Activated CD8-positive, alpha-beta T cell treated with anti-CD3 and anti-CD28 coated beads, Interleukin-2, amount 10 ng/mL, durations not matched to agents 7 days and 5 days (primary cell): ENCODE results near the gene SPNS3. TPM values are rescaled to one million over a fixed set of nuclear protein-coding genes. Genes with fewer than 3 reads are reported as not detected.

Experiments used
- ATAC-seq: fragments of 150-1000 bp; cut with Tn5 transposase; one replicate; pipeline ENCODE4 v1.10.0; 2021; ENCODE audit warnings: moderate library complexity
- CTCF ChIA-PET: fragments of 350-600 bp; sonication (Branson Sonifier 250); formaldehyde crosslinking; loops from one replicate; lab custom pipeline; 2021; ENCODE audit warnings: antibody characterized with exemption; lab: Charles Lee
- POLR2A ChIA-PET: fragments of 350-600 bp; sonication (Branson Sonifier 250); formaldehyde crosslinking; loops from one replicate; lab custom pipeline; 2021; ENCODE audit warnings: antibody characterized with exemption; lab: Charles Lee
- DNase-seq: peaks from one replicate; pipeline ENCODE4 v3.0.0-alpha.2; 2020
- H3K27ac Mint-ChIP-seq: one replicate; pipeline ENCODE4 v1.8.0; 2021; ENCODE audit warnings: mild to moderate bottlenecking, mixed read lengths
- H3K27me3 Mint-ChIP-seq: one replicate; pipeline ENCODE4 v1.8.0; 2021; ENCODE audit warnings: low read depth, mixed read lengths
- H3K36me3 Mint-ChIP-seq: one replicate; pipeline ENCODE4 v1.8.0; 2021; ENCODE audit warnings: low read depth, mixed read lengths
- H3K4me1 Mint-ChIP-seq: one replicate; pipeline ENCODE4 v1.8.0; 2021; ENCODE audit warnings: low read depth, mixed read lengths
- H3K4me3 Mint-ChIP-seq: one replicate; pipeline ENCODE4 v1.8.0; 2021; ENCODE audit warnings: mild to moderate bottlenecking, mixed read lengths
- H3K9me3 Mint-ChIP-seq: one replicate; pipeline ENCODE4 v1.8.0; 2022; ENCODE audit warnings: mixed read lengths; ENCODE audit not compliant: insufficient read depth
- total RNA-seq, 2 experiments: library from RNA; stranded (reverse); gene quantifications; one replicate each; pipeline ENCODE4 v1.2.3, GENCODE V29; 2021

Gene SPNS3
- total RNA-seq, 2 experiments from 2014 or later, result 26.8 to 29.1 TPM

GRCh38 chr17:4427505-4427904 lies 6.2 kb upstream of the SPNS3 start:
- no peak overlapping the region for H3K4me3 Mint-ChIP-seq
- no peak overlapping the region for H3K27ac Mint-ChIP-seq
- POLR2A ChIA-PET, result no interaction called here
- no peaks in the 10 kb centered on the region for H3K9me3 Mint-ChIP-seq
- peaks cover 5% of the 10 kb centered on the region for H3K4me1 Mint-ChIP-seq
- H3K36me3 Mint-ChIP-seq, result no peaks in the 10 kb centered on the region
- H3K27me3 Mint-ChIP-seq, result peaks cover 5% of the 10 kb centered on the region
- CTCF ChIA-PET, result no interaction called here
- DNase-seq, result no peak
- no peak for ATAC-seq

- ATAC-seq (peak; percentile 44), DNase-seq (peak; percentile 53)
- Mint-ChIP-seq H3K4me1 (peaks cover 49% of the 10 kb centered on the region), H3K27ac (peak overlapping the region; percentile 78), H3K36me3 (peaks cover 31% of the 10 kb centered on the region), H3K4me3 (peak overlapping the region; percentile 54), H3K27me3 (no peaks in the 10 kb centered on the region), H3K9me3 (no peaks in the 10 kb centered on the region)
- CTCF ChIA-PET, result interaction anchor here (1.0 to 2.7 kb wide), 6 partner anchors 13 to 220 kb away, joined by 3 to 15 read pairs (median 4); partner anchors contain the start of gene GGT6
- POLR2A ChIA-PET, result interaction anchor here (0.6 to 1.3 kb wide), 5 partner anchors 9 to 184 kb away, joined by 3 to 5 read pairs (median 3); no protein-coding TSS in a partner anchor
Measured at GRCh38 chr17:4436381-4436780, 2.6 kb downstream of the SPNS3 start.

- DNase-seq, result peak; percentile 23
- peaks cover 50% of the 10 kb centered on the region for H3K4me1 Mint-ChIP-seq
- H3K9me3 Mint-ChIP-seq, result no peaks in the 10 kb centered on the region
- peak; percentile 27 for ATAC-seq
- H3K36me3 Mint-ChIP-seq, result peaks cover 32% of the 10 kb centered on the region
- ChIA-PET POLR2A (interaction anchor here (0.6 to 1.3 kb wide), 6 partner anchors 8 to 185 kb away, joined by 3 to 5 read pairs (median 3); no protein-coding TSS in a partner anchor), CTCF (interaction anchor here (1.0 to 2.7 kb wide), 6 partner anchors 13 to 221 kb away, joined by 3 to 15 read pairs (median 4); partner anchors contain the start of gene GGT6)
- H3K4me3 Mint-ChIP-seq, result peak overlapping the region; percentile 54
- H3K27ac Mint-ChIP-seq, result peak overlapping the region; percentile 78
- H3K27me3 Mint-ChIP-seq, result no peaks in the 10 kb centered on the region
Measured at GRCh38 chr17:4436846-4437245, 3.1 kb downstream of the SPNS3 start.

- ATAC-seq (no peak), DNase-seq (no peak)
- H3K9me3 Mint-ChIP-seq, result no peaks in the 10 kb centered on the region
- no peaks in the 10 kb centered on the region for H3K27me3 Mint-ChIP-seq
- no peak overlapping the region for H3K4me3 Mint-ChIP-seq
- peaks cover 45% of the 10 kb centered on the region for H3K4me1 Mint-ChIP-seq
- CTCF ChIA-PET, result no interaction called here
- peaks cover 34% of the 10 kb centered on the region for H3K36me3 Mint-ChIP-seq
- POLR2A ChIA-PET, result no interaction called here
- no peak overlapping the region for H3K27ac Mint-ChIP-seq
Measured at GRCh38 chr17:4438162-4438944, 4.6 kb downstream of the SPNS3 start.

- peaks cover 34% of the 10 kb centered on the region for H3K36me3 Mint-ChIP-seq
- peaks cover 34% of the 10 kb centered on the region for H3K4me1 Mint-ChIP-seq
- no peak for ATAC-seq
- no peak overlapping the region for H3K27ac Mint-ChIP-seq
- ChIA-PET POLR2A (no interaction called here), CTCF (no interaction called here)
- no peak overlapping the region for H3K4me3 Mint-ChIP-seq
- no peaks in the 10 kb centered on the region for H3K9me3 Mint-ChIP-seq
- no peak for DNase-seq
- H3K27me3 Mint-ChIP-seq, result no peaks in the 10 kb centered on the region
Measured at GRCh38 chr17:4440021-4440420, 6.3 kb downstream of the SPNS3 start.

GRCh38 chr17:4440690-4441686 lies 7.2 kb downstream of the SPNS3 start:
- Mint-ChIP-seq H3K9me3 (no peaks in the 10 kb centered on the region), H3K36me3 (peaks cover 29% of the 10 kb centered on the region), H3K4me1 (peaks cover 27% of the 10 kb centered on the region), H3K4me3 (no peak overlapping the region), H3K27me3 (no peaks in the 10 kb centered on the region), H3K27ac (no peak overlapping the region)
- POLR2A ChIA-PET, result no interaction called here
- DNase-seq, result no peak
- CTCF ChIA-PET, result interaction anchor here (1.2 kb wide), 1 partner anchor 20 kb away, joined by 7 read pairs; no protein-coding TSS in a partner anchor
- ATAC-seq, result no peak

- no peaks in the 10 kb centered on the region for H3K27me3 Mint-ChIP-seq
- H3K4me3 Mint-ChIP-seq, result no peak overlapping the region
- DNase-seq (no peak), ATAC-seq (no peak)
- H3K9me3 Mint-ChIP-seq, result no peaks in the 10 kb centered on the region
- H3K27ac Mint-ChIP-seq, result no peak overlapping the region
- CTCF ChIA-PET, result interaction anchor here (1.2 to 2.7 kb wide), 2 partner anchors 9 to 22 kb away, joined by 4 to 11 read pairs; partner anchors contain the start of gene SPNS3
- peaks cover 14% of the 10 kb centered on the region for H3K4me1 Mint-ChIP-seq
- H3K36me3 Mint-ChIP-seq, result peaks cover 19% of the 10 kb centered on the region
- POLR2A ChIA-PET, result no interaction called here
Measured at GRCh38 chr17:4442582-4442981, 8.8 kb downstream of the SPNS3 start.

- no peak overlapping the region for H3K27ac Mint-ChIP-seq
- CTCF ChIA-PET, result interaction anchor here (1.2 to 2.7 kb wide), 2 partner anchors 10 to 23 kb away, joined by 4 to 11 read pairs; partner anchors contain the start of gene SPNS3
- no peaks in the 10 kb centered on the region for H3K27me3 Mint-ChIP-seq
- no peak for ATAC-seq
- DNase-seq, result no peak
- no peaks in the 10 kb centered on the region for H3K9me3 Mint-ChIP-seq
- peaks cover 17% of the 10 kb centered on the region for H3K36me3 Mint-ChIP-seq
- H3K4me1 Mint-ChIP-seq, result peaks cover 7% of the 10 kb centered on the region
- POLR2A ChIA-PET, result no interaction called here
- H3K4me3 Mint-ChIP-seq, result no peak overlapping the region
Measured at GRCh38 chr17:4443476-4443875, 9.7 kb downstream of the SPNS3 start.

- Mint-ChIP-seq H3K4me3 (no peak overlapping the region), H3K9me3 (no peaks in the 10 kb centered on the region), H3K27ac (no peak overlapping the region), H3K4me1 (peaks cover 2% of the 10 kb centered on the region), H3K27me3 (no peaks in the 10 kb centered on the region), H3K36me3 (peaks cover 13% of the 10 kb centered on the region)
- ChIA-PET POLR2A (interaction anchor here (1.1 kb wide), 1 partner anchor 8 kb away, joined by 4 read pairs; no protein-coding TSS in a partner anchor), CTCF (interaction anchor here (0.7 to 1.0 kb wide), 2 partner anchors 11 to 24 kb away, joined by 3 read pairs; partner anchors contain the start of gene SPNS3)
- DNase-seq (no peak), ATAC-seq (no peak)
Measured at GRCh38 chr17:4444782-4445473, 11.2 kb downstream of the SPNS3 start.

GRCh38 chr17:4445731-4446130 lies 12.0 kb downstream of the SPNS3 start:
- Mint-ChIP-seq H3K36me3 (peaks cover 9% of the 10 kb centered on the region), H3K9me3 (no peaks in the 10 kb centered on the region), H3K4me3 (no peak overlapping the region), H3K27ac (no peak overlapping the region), H3K4me1 (peaks cover 2% of the 10 kb centered on the region), H3K27me3 (no peaks in the 10 kb centered on the region)
- ChIA-PET POLR2A (interaction anchor here (1.1 kb wide), 1 partner anchor 9 kb away, joined by 4 read pairs; no protein-coding TSS in a partner anchor), CTCF (no interaction called here)
- ATAC-seq, result no peak
- no peak for DNase-seq
